ENCODE results near the gene PPDPF. TPM values are rescaled to one million over a fixed set of nuclear protein-coding genes. Genes with fewer than 3 reads are reported as not detected.

Gene PPDPF
- total RNA-seq, 1 experiment from 2014 or later, result 149 TPM

DNA sequence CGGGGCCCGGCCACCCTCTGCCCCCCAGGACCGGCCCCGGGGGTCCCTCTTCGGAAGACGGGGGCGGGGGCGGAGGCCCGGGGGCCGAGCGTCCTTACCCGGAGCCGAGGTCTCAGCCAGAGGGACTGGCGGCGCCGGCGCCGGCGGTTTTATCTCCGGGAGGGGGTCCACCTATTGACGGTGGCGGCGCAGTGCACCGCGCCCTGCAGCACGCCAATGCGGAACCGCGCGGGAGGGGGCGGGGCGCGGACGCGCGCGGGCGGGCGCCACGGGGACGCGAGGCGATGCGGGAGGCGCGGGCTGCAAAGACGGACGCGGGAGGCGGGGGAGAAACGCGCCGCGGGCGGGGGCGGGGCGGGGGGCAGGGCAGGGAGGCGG lies 21.6 kb upstream of the PPDPF start, which contains the start of gene EEF1A2:
Gene EEF1A2, minus strand, starts transcription at position 124 of the 378 bp plus-strand sequence. CDS start 1,320 bp downstream, outside the sequence.
- Mint-ChIP-seq H3K27me3 (ENCODE audit: low read depth) (peaks cover 52% of the 10 kb centered on the region), H3K27ac (no peak within 1 kb of the TSS), H3K4me1 (peaks cover 4 to 10% of the 10 kb centered on the region in 2 experiments; a peak in 3 of 4 replicates), H3K4me3 (peak within 1 kb of the TSS; percentile 47 to 76), H3K36me3 (ENCODE audit: insufficient read depth in 1 of 3, low read depth in 3 of 3) (peaks cover 0 to 6% (median 0%) of the 10 kb centered on the region in 3 experiments; a peak in 1 of 7 replicates), H3K9me3 (no peaks in the 10 kb centered on the region)
- Histone ChIP-seq H3K9ac (ENCODE audit: extremely low read depth, insufficient read length, low read length) (no peak within 1 kb of the TSS), H3K4me2 (ENCODE audit: insufficient read depth, insufficient read length, low read length) (peak within 1 kb of the TSS; percentile 34), H2BK12ac (ENCODE audit: insufficient read length, low read depth, low read length) (no peak within 1 kb of the TSS), H3K79me1 (ENCODE audit: insufficient read depth, low read depth, low read length, poor library complexity, severe bottlenecking) (no peaks in the 10 kb centered on the region), H4K20me1 (ENCODE audit: control insufficient read depth, insufficient read depth, insufficient read length) (peaks cover 2% of the 10 kb centered on the region), H2AFZ (ENCODE audit: low read length) (no peak within 1 kb of the TSS), H3K14ac (ENCODE audit: insufficient read depth, low read length) (no peak within 1 kb of the TSS), H3K23ac (ENCODE audit: insufficient read length, low read depth, low read length) (no peak within 1 kb of the TSS), H2BK120ac (ENCODE audit: low read depth, low read length, poor library complexity, severe bottlenecking) (no peak within 1 kb of the TSS), H3K56ac (ENCODE audit: insufficient read length, low read depth, low read length) (no peak within 1 kb of the TSS), H4K8ac (replicated peaks; ENCODE audit: insufficient read length, low read depth, low read length) (no peak within 1 kb of the TSS), H3K4ac (ENCODE audit: low read depth, low read length) (no peak within 1 kb of the TSS), H3K9me3 (ENCODE audit: control insufficient read depth, low read depth, low read length) (no peaks in the 10 kb centered on the region), H3K27ac (ENCODE audit: insufficient read length, low read depth, low read length) (no peak within 1 kb of the TSS), H4K91ac (ENCODE audit: insufficient read length, low read depth, low read length) (no peak within 1 kb of the TSS), H3K4me1 (ENCODE audit: insufficient read depth, low read length) (no peaks in the 10 kb centered on the region), H3K23me2 (ENCODE audit: insufficient read length, low read depth, low read length, poor library complexity, severe bottlenecking) (peaks cover 5% of the 10 kb centered on the region), H4K5ac (ENCODE audit: insufficient read length, low read depth, low read length) (no peak within 1 kb of the TSS), H3K18ac (ENCODE audit: insufficient read length, low read depth, low read length) (no peak within 1 kb of the TSS), H2BK5ac (ENCODE audit: insufficient read length, low read length) (no peak within 1 kb of the TSS), H3K27me3 (ENCODE audit: insufficient read depth, low read length) (peaks cover 4% of the 10 kb centered on the region; the same call in 1 of the 2 replicates), H3T11ph (ENCODE audit: low read length) (no peak within 1 kb of the TSS), H3K79me2 (ENCODE audit: insufficient read depth, low read length) (no peaks in the 10 kb centered on the region), H2AK5ac (ENCODE audit: insufficient read length, low read length) (no peak within 1 kb of the TSS), H2BK20ac (ENCODE audit: low read depth, low read length, poor library complexity, severe bottlenecking) (no peak within 1 kb of the TSS), H2BK15ac (ENCODE audit: low read depth, low read length) (no peak within 1 kb of the TSS)
- peak; percentile 31 for DNase-seq
- no CpG with 5 or more reads among the region's 58 CpGs for WGBS (ENCODE audit: extremely low coverage, insufficient read length, low lambda C conversion rate)
- TF ChIP-seq, protein P1, sequence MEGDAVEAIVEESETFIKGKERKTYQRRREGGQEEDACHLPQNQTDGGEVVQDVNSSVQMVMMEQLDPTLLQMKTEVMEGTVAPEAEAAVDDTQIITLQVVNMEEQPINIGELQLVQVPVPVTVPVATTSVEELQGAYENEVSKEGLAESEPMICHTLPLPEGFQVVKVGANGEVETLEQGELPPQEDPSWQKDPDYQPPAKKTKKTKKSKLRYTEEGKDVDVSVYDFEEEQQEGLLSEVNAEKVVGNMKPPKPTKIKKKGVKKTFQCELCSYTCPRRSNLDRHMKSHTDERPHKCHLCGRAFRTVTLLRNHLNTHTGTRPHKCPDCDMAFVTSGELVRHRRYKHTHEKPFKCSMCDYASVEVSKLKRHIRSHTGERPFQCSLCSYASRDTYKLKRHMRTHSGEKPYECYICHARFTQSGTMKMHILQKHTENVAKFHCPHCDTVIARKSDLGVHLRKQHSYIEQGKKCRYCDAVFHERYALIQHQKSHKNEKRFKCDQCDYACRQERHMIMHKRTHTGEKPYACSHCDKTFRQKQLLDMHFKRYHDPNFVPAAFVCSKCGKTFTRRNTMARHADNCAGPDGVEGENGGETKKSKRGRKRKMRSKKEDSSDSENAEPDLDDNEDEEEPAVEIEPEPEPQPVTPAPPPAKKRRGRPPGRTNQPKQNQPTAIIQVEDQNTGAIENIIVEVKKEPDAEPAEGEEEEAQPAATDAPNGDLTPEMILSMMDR (conservative IDR thresholded peaks at IDR 0.05), result 0 out of 3 replicates have a peak, but pooled peaks have one; percentile 12
